ENCODE results near the gene ILDR2.
A peak's percentile ranks its signal among the peaks of the same experiment; 100 is the strongest.

The ILDR2 gene

DNA sequence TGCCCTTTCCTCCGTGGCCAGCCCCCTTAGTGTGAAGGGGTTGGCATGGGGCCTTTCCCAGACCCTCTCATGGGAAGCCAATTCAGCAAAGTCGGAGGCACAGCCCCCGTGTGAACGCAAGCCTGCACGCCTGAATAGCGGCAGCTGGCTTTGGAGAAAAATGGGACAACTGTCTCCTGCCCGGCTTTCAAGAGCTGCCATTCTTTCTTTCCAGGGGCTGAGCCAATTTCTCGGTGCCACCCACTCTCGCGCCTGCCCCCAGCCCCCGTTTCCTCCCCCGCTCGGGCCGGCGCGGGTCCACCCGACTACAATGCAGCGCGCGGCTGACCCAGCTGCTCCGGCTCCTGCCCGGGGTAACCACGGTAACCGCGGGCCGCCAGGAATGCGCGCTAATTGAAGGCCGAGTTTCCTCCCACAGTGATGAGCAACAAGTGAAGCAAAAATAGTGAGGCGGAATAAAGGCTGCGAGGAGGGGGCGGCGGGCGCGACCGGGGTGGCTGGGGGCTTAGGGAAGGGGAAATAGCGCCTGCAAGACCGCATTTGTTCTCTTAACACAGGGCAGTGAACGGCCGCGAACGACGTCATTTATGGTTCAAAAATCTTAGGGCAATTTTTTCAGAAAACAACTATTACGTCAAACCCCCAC is 27.8 kb downstream of the ILDR2 start:
- H3K27ac ChIP-seq (ENCODE audit: extremely low read depth, low read depth, low read length) = no peak overlapping the region
- H3K4me1 ChIP-seq (ENCODE audit: control insufficient read depth, insufficient read depth, low read length) = 0 out of 2 replicates have a peak, but pooled peaks cover 6% of the 10 kb centered on the region
- CTCF ChIA-PET = interaction anchor here (0.7 to 2.5 kb wide), 3 partner anchors 37 to 111 kb away, joined by 3 to 12 read pairs (median 5); no protein-coding TSS in a partner anchor
- H3K9me3 ChIP-seq (ENCODE audit: control insufficient read depth, insufficient read depth, low read depth, low read length) = no peaks in the 10 kb centered on the region
- peak overlapping the region; percentile 30 for H3K4me3 ChIP-seq (ENCODE audit: low read depth, low read length)
- POLR2A ChIA-PET = no interaction called here
- H3K36me3 ChIP-seq (ENCODE audit: control insufficient read depth in 2 of 2, insufficient read depth in 1 of 2, low read length in 2 of 2) = no peaks in the 10 kb centered on the region
- TF ChIP-seq ZNF501 (tag by site-specific recombination; IDR thresholded peaks at IDR 0.05) (no peak), ZNF426 (tag by site-specific recombination; IDR thresholded peaks at IDR 0.05) (no peak), ZFP37 (tag by site-specific recombination; IDR thresholded peaks at IDR 0.05) (no peak), ZNF266 (tag by site-specific recombination; IDR thresholded peaks at IDR 0.05; ENCODE audit: low read depth) (no peak), ZNF529 (tag by site-specific recombination; IDR thresholded peaks at IDR 0.05; ENCODE audit: insufficient replicate concordance) (no peak), ZFHX2 (tag by site-specific recombination; conservative IDR thresholded peaks at IDR 0.05) (peak; percentile 91), YY1 (tag by site-specific recombination; IDR thresholded peaks at IDR 0.05) (no peak), ZBTB21 (tag by site-specific recombination; IDR thresholded peaks at IDR 0.05) (no peak), ZNF596 (tag by site-specific recombination; IDR thresholded peaks at IDR 0.05) (no peak), EGR2 (tag by site-specific recombination; IDR thresholded peaks at IDR 0.05; ENCODE audit: low read depth) (peak; percentile 88), ZNF155 (tag by site-specific recombination; IDR thresholded peaks at IDR 0.05) (no peak), ZNF600 (tag by site-specific recombination; IDR thresholded peaks at IDR 0.05) (0 out of 2 replicates have a peak, but pooled peaks have one; percentile 22), ZNF707 (tag by site-specific recombination; IDR thresholded peaks at IDR 0.05) (no peak), ZNF747 (tag by site-specific recombination; IDR thresholded peaks at IDR 0.05) (no peak), ZNF776 (tag by site-specific recombination; IDR thresholded peaks at IDR 0.05; ENCODE audit: borderline replicate concordance) (no peak), ZNF548 (tag by site-specific recombination; IDR thresholded peaks at IDR 0.05) (no peak), SCRT2 (tag by site-specific recombination; IDR thresholded peaks at IDR 0.05) (peak; percentile 89), ZNF837 (tag by site-specific recombination; IDR thresholded peaks at IDR 0.05) (no peak), MYNN (tag by site-specific recombination; IDR thresholded peaks at IDR 0.05; ENCODE audit: borderline replicate concordance) (no peak)
- TF ChIP-seq, protein P1, sequence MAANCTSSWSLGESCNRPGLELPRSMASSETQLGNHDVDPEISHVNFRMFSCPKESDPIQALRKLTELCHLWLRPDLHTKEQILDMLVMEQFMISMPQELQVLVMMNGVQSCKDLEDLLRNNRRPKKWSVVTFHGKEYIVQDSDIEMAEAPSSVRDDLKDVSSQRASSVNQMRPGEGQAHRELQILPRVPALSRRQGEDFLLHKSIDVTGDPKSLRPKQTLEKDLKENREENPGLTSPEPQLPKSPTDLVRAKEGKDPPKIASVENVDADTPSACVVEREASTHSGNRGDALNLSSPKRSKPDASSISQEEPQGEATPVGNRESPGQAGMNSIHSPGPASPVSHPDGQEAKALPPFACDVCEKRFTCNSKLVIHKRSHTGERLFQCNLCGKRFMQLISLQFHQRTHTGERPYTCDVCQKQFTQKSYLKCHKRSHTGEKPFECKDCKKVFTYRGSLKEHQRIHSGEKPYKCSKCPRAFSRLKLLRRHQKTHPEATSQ (tag by site-specific recombination; IDR thresholded peaks at IDR 0.05) = no peak
- TF ChIP-seq, protein P2, sequence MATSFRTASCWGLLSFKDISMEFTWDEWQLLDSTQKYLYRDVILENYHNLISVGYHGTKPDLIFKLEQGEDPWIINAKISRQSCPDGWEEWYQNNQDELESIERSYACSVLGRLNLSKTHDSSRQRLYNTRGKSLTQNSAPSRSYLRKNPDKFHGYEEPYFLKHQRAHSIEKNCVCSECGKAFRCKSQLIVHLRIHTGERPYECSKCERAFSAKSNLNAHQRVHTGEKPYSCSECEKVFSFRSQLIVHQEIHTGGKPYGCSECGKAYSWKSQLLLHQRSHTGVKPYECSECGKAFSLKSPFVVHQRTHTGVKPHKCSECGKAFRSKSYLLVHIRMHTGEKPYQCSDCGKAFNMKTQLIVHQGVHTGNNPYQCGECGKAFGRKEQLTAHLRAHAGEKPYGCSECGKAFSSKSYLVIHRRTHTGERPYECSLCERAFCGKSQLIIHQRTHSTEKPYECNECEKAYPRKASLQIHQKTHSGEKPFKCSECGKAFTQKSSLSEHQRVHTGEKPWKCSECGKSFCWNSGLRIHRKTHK (tag by site-specific recombination; IDR thresholded peaks at IDR 0.05) = no peak
- TF ChIP-seq, protein P3, sequence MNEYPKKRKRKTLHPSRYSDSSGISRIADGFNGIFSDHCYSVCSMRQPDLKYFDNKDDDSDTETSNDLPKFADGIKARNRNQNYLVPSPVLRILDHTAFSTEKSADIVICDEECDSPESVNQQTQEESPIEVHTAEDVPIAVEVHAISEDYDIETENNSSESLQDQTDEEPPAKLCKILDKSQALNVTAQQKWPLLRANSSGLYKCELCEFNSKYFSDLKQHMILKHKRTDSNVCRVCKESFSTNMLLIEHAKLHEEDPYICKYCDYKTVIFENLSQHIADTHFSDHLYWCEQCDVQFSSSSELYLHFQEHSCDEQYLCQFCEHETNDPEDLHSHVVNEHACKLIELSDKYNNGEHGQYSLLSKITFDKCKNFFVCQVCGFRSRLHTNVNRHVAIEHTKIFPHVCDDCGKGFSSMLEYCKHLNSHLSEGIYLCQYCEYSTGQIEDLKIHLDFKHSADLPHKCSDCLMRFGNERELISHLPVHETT (tag by site-specific recombination; IDR thresholded peaks at IDR 0.05) = no peak
- TF ChIP-seq, protein P4, sequence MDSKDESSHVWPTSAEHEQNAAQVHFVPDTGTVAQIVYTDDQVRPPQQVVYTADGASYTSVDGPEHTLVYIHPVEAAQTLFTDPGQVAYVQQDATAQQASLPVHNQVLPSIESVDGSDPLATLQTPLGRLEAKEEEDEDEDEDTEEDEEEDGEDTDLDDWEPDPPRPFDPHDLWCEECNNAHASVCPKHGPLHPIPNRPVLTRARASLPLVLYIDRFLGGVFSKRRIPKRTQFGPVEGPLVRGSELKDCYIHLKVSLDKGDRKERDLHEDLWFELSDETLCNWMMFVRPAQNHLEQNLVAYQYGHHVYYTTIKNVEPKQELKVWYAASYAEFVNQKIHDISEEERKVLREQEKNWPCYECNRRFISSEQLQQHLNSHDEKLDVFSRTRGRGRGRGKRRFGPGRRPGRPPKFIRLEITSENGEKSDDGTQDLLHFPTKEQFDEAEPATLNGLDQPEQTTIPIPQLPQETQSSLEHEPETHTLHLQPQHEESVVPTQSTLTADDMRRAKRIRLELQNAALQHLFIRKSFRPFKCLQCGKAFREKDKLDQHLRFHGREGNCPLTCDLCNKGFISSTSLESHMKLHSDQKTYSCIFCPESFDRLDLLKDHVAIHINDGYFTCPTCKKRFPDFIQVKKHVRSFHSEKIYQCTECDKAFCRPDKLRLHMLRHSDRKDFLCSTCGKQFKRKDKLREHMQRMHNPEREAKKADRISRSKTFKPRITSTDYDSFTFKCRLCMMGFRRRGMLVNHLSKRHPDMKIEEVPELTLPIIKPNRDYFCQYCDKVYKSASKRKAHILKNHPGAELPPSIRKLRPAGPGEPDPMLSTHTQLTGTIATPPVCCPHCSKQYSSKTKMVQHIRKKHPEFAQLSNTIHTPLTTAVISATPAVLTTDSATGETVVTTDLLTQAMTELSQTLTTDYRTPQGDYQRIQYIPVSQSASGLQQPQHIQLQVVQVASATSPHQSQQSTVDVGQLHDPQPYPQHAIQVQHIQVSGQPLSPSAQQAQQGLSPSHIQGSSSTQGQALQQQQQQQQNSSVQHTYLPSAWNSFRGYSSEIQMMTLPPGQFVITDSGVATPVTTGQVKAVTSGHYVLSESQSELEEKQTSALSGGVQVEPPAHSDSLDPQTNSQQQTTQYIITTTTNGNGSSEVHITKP (tag by site-specific recombination; IDR thresholded peaks at IDR 0.05) = no peak
- TF ChIP-seq, protein P5, sequence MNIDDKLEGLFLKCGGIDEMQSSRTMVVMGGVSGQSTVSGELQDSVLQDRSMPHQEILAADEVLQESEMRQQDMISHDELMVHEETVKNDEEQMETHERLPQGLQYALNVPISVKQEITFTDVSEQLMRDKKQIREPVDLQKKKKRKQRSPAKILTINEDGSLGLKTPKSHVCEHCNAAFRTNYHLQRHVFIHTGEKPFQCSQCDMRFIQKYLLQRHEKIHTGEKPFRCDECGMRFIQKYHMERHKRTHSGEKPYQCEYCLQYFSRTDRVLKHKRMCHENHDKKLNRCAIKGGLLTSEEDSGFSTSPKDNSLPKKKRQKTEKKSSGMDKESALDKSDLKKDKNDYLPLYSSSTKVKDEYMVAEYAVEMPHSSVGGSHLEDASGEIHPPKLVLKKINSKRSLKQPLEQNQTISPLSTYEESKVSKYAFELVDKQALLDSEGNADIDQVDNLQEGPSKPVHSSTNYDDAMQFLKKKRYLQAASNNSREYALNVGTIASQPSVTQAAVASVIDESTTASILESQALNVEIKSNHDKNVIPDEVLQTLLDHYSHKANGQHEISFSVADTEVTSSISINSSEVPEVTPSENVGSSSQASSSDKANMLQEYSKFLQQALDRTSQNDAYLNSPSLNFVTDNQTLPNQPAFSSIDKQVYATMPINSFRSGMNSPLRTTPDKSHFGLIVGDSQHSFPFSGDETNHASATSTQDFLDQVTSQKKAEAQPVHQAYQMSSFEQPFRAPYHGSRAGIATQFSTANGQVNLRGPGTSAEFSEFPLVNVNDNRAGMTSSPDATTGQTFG (tag by site-specific recombination; IDR thresholded peaks at IDR 0.05; ENCODE audit: borderline replicate concordance) = no peak
- TF ChIP-seq, protein P6, sequence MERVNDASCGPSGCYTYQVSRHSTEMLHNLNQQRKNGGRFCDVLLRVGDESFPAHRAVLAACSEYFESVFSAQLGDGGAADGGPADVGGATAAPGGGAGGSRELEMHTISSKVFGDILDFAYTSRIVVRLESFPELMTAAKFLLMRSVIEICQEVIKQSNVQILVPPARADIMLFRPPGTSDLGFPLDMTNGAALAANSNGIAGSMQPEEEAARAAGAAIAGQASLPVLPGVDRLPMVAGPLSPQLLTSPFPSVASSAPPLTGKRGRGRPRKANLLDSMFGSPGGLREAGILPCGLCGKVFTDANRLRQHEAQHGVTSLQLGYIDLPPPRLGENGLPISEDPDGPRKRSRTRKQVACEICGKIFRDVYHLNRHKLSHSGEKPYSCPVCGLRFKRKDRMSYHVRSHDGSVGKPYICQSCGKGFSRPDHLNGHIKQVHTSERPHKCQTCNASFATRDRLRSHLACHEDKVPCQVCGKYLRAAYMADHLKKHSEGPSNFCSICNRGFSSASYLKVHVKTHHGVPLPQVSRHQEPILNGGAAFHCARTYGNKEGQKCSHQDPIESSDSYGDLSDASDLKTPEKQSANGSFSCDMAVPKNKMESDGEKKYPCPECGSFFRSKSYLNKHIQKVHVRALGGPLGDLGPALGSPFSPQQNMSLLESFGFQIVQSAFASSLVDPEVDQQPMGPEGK (tag by site-specific recombination; IDR thresholded peaks at IDR 0.05) = peak; percentile 43; the same call in 1 of the 2 replicates

Measured in HEK293 (cell line).